HG03342 (cell line): ENCODE data around the gene VAC14.
"Not testable (repeated sequence)": the region's sequence is repeated elsewhere in the genome, so short reads cannot be mapped to it uniquely, and the experiment has no call there.

Experiments
- ATAC-seq: cut with Tn5 transposase; IDR thresholded peaks from one replicate; pipeline ENCODE4 v1.9.1; 2021; ENCODE audit warnings: mild to moderate bottlenecking, moderate library complexity; ENCODE audit not compliant: unreplicated experiment

VAC14 gene

DNA sequence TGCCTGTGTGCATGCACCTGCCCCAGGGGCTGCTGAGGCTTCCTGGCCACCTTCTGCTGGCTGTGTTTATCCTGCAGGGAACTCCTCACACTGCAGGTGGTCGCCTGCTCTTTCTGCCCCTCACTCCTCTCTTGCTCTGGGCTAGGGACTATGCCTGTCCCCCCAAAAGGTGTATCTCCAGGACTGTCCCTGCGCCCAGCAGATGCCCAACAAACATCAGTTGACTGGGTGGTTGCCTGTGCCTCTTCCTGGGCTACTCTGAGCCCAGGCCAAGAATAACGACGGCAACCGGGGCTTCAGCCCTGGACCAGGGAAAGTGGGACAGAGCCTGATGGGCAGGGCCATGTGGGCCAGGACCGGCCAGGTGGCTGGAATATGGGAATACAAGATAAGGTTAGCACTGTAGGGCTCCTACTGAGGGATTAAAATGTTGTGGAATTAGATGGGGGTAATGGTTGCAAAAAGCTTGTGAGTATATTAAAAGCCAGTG, 55.4 kb downstream of the VAC14 start:
- ATAC-seq: no peak

DNA sequence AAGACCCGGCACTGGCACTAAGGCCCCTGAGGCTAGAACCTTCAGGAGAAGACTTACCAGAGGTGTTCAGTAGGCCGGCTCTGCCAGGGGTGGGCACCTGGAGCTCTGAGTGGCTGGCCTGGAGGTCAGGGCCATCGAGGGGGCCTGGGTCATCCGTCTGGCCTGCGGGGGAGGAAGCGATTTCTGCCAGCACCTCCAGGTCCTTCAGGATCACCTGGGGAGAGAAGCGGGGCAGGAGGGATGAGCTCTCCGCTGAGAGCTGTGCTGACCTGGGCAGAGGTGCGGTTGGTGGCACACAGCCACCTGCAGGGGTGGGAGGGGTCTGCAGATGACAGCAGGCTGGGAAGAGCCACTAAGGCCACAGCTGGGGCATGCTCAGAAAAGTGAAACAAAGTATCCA, 56.6 kb downstream of the VAC14 start:
- ATAC-seq: no peak

GRCh38 chr16:70743791-70744190, 57.2 kb downstream of the VAC14 start:
- ATAC-seq: no peak

GRCh38 chr16:70742967-70743366, 58.0 kb downstream of the VAC14 start:
- ATAC-seq: not testable (repeated sequence)

DNA sequence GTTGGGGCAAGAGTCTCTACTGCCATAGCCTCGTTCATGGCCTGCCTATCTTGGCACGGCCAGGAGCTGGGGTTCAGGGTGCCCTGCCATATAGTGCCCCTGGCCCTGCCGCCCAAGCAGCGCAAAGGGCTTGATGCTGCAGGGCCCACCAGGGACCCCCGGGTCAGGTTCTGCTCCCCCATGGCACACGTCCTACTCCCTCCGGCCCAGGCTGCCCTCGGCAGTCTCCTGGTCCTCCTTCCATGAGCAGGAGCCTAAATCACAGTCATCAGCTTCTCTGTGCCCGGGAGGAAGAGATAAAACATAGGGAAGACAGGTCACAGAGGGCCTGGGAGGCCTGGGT, 59.2 kb downstream of the VAC14 start:
- ATAC-seq: no peak

GRCh38 chr16:70740914-70741782, 59.8 kb downstream of the VAC14 start:
- ATAC-seq: no peak

- ATAC-seq: no peak
Observed at GRCh38 chr16:70740174-70740913, 60.6 kb downstream of the VAC14 start.

DNA sequence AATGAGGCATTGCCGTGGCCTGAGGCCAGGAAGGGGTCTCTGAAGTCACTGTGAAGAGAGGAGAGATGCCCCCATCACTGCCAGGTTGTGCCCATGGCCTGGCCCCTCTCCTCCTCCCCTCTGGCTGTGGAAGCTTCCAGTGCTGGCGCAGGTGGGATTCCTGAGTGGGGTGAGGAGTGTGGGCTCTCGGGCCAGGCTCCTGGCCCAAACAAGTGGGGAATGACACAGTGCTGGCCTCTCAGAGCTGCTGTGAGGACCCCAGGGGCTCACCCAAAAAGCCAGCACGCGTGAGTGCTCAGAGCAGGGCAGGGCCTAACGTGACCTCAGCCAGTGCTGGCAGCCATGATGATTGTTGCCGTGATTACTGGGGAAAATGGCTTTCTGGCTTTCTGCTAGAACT, 61.6 kb downstream of the VAC14 start:
- no peak for ATAC-seq

DNA sequence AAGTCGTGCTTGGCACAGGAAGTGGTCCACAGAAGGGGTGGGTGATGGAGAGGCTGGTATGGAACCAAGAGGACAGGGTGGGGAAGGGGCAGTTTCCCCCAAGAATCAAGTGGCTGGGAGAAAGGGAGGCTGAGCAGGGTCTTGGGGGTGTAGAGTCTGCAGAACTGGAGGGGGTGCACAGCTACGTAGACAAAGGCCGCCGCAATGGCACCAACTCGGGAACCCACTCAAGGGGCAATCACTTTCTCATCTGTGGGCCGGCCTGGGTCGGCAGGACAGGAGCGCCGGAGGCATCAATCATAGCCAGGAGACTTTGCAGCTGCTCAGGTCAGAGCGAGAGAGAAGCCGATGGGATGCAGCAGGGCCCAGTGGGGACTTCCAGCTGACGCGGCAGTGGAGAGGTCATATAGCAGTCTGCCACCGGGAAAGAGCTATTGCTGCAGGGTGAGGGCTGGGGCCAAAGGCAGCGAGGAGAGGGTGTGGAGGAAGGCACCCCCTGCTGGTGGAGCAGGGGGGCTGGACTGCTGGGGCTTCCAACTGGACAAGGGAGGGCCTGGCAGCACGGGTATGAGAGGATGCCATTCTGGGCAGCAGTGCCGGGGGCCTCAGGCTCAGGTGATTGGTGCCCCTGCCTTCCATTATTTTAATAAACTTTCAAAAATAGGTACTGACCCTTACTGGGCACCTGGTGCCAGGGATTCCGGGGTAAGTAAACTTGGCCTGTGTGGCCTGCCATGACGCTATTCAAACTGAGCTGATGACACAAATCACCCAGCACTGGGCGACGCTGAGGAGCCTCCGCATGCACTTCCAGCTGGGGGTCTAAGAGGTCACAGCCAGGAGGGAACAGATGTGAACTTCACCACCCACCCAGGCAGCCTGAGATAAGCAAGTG, 62.6 kb downstream of the VAC14 start:
- ATAC-seq: no peak

DNA sequence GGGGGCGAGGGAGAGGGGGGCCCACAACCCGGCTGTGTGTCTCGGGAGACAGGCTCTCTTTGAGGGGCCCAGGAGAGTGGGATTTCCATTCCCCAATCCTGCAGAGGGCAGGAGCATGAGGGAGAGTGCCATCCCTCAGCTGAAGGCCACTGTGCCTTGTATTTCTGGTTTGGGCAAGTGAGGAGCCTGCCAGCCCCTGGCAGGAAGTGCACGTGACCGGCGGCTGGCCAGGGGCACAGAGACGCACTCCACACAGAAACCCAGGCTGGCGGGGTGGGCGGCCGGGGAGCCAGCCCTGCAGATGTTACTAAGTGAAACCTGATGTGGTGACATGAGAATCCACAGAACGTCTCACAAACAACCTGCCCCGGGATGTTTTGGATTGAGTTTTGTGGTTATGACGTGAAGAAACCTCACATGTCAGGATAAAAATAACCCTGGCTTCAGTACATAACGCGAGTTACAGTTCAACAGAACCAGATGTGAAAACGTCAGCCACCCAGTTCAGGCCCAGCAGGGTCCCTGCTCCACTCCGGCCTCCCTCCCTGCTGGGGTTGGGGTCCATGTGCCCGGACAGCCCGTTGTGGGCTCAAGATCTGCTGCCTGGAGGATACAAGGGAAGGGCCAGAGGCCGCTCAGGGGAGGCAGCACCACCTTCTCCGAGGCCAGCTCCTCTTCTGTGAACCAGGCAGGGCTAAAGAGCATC, 63.4 kb downstream of the VAC14 start:
- ATAC-seq: peak; percentile 85

- peak; percentile 1 for ATAC-seq
Observed at GRCh38 chr16:70736465-70737376, 64.2 kb downstream of the VAC14 start.

DNA sequence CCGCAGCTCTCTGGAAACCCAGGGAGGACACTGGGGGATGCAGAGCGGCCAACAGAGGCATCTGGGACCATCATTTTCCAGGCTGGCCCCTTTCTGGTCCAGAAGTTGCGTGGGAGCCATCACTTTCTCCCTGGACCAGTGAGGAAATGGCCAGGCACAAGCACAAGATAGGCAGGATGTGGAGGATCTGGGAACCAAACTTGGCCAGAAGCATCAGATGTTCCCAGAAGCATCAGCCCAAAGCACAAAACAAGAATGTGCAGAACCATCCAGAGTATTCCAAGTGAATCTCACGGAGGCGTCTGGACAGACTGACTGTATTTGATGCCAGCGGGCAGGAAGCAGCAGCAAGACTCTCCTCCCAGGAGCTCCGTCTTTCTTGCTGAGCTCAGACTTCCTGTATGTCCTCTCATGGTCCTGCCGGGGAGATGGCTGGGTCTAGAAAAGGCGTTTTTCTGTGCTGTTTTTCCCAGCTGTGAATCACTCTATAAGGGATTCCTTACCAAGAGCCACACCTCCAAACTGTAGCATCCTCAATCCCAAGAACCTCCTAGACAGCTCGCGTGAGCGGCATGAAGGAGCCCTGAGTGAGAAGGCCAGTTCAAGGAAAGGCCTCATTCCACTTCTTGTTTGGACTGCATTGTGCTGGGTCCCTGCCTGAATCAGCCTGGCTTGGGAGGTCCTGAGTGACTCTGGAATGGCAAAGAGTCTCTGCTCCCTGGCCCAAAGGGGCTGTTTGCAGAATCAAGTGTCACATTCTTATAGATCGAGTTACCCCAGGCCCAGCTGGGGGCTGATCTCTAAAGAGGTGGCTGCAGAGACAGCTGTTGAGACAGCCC, 65.6 kb downstream of the VAC14 start:
- no peak for ATAC-seq

GRCh38 chr16:70734522-70735095, 66.3 kb downstream of the VAC14 start:
- no peak for ATAC-seq

- ATAC-seq: no peak
Observed at GRCh38 chr16:70730944-70731343, 70.0 kb downstream of the VAC14 start.

DNA sequence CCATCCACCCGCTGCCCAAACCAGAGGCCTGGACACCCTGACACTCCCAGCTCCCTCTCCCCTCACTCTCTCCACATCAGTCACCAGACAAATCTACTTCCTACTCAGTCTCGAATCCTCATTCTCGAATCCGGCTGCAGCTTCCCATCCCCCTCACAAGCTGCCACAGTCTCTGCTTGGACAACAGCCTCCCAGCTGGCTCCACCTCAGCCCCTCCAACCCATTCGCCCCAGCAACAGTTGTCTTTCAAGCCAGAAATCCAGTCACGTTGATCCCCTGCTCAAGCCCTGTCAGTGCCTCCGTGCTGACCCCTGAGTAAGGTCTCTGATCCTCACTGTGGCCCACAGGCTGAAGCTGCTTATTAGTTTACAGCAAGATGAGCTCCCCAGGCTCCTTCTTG, 70.9 kb downstream of the VAC14 start:
- no peak for ATAC-seq

GRCh38 chr16:70729292-70729691, 71.7 kb downstream of the VAC14 start:
- no peak for ATAC-seq

GRCh38 chr16:70728150-70728549, 72.8 kb downstream of the VAC14 start:
- no peak for ATAC-seq

GRCh38 chr16:70726892-70727361, 74.0 kb downstream of the VAC14 start:
- no peak for ATAC-seq
